MM.1S (cell line): Measurements from ENCODE around the gene TMEM232.

Experiments used
- DNase-seq: peaks from one replicate; pipeline ENCODE4 v3.0.0-alpha.2; 2015
- H2AFZ ChIP-seq: fragments of 300-600 bp; sonication (generic); 2 replicates; pipeline ENCODE4 v1.6.0; 2016; ENCODE audit warnings: antibody characterized with exemption, low read length
- H3F3A ChIP-seq: fragments of 300-600 bp; sonication (generic); 2 replicates; pipeline ENCODE4 v1.6.1; 2016; ENCODE audit warnings: mild to moderate bottlenecking, antibody characterized with exemption, low read length, moderate library complexity, mixed read lengths; ENCODE audit not compliant: insufficient read depth
- H3K27ac ChIP-seq: fragments of 300-600 bp; sonication (generic); 2 replicates; pipeline ENCODE4 v1.5.1; 2016; ENCODE audit warnings: mild to moderate bottlenecking, low read length
- H3K27me3 ChIP-seq: fragments of 300-600 bp; sonication (generic); replicated peaks from 2 replicates; pipeline ENCODE4 v1.6.0; 2016; ENCODE audit warnings: low read length; ENCODE audit not compliant: insufficient read depth
- H3K36me3 ChIP-seq: fragments of 300-600 bp; sonication (generic); replicated peaks from 2 replicates; pipeline ENCODE4 v1.6.1; 2016; ENCODE audit warnings: mild to moderate bottlenecking, low read length, mixed read lengths; ENCODE audit not compliant: insufficient read depth
- H3K4me1 ChIP-seq: fragments of 300-600 bp; sonication (generic); 2 replicates; pipeline ENCODE4 v1.6.1; 2016; ENCODE audit warnings: low read length, mixed read lengths
- H3K4me2 ChIP-seq: fragments of 300-600 bp; sonication (generic); 2 replicates; pipeline ENCODE4 v1.6.0; 2016; ENCODE audit warnings: low read depth, low read length
- H3K4me3 ChIP-seq: fragments of 300-600 bp; sonication (generic); 2 replicates; pipeline ENCODE4 v1.5.1; 2016; ENCODE audit warnings: low read length, mixed read lengths
- H3K79me2 ChIP-seq: fragments of 300-600 bp; sonication (generic); 2 replicates; pipeline ENCODE4 v1.6.1; 2016; ENCODE audit warnings: mixed run types, low read length, mixed read lengths
- H3K9ac ChIP-seq: fragments of 300-600 bp; sonication (generic); 2 replicates; pipeline ENCODE4 v1.6.1; 2016; ENCODE audit warnings: low read length, mixed read lengths
- H3K9me2 ChIP-seq: fragments of 300-600 bp; sonication (generic); replicated peaks from 2 replicates; pipeline ENCODE4 v1.6.1; 2016; ENCODE audit warnings: mild to moderate bottlenecking, low read length, mixed read lengths; ENCODE audit not compliant: insufficient read depth
- H3K9me3 ChIP-seq: fragments of 300-600 bp; sonication (generic); replicated peaks from 2 replicates; pipeline ENCODE4 v1.6.1; 2016; ENCODE audit warnings: mild to moderate bottlenecking, low read length, mixed read lengths; ENCODE audit not compliant: insufficient read depth
- H4K20me1 ChIP-seq: fragments of 300-600 bp; sonication (generic); 2 replicates; pipeline ENCODE4 v1.6.1; 2016; ENCODE audit warnings: mild to moderate bottlenecking, low read length, moderate library complexity, mixed read lengths; ENCODE audit not compliant: insufficient read depth
- CTCF ChIP-seq: fragments of 300-600 bp; sonication (generic); IDR thresholded peaks from 2 replicates; pipeline ENCODE4 v1.5.1; 2016; ENCODE audit warnings: antibody characterized with exemption, low read length, mixed read lengths
- EZH2 ChIP-seq: fragments of 300-600 bp; sonication (generic); optimal IDR thresholded peaks from 2 replicates; pipeline ENCODE3; 2017; ENCODE audit warnings: low read depth, mild to moderate bottlenecking, antibody characterized with exemption, low read length, mixed read lengths
- EZH2phosphoT487 ChIP-seq: fragments of 300-600 bp; sonication (generic); IDR thresholded peaks from 2 replicates; pipeline ENCODE4 v1.6.1; 2018; ENCODE audit warnings: antibody characterized with exemption, low read length

The TMEM232 gene

GRCh38 chr5:110726249-110727024 lies at the start of gene TMEM232:
TSS of gene TMEM232 (minus strand) at chr5:110726671. CDS start at chr5:110667352, 59,319 bp downstream.
- H3K27me3 ChIP-seq, result no peaks in the 10 kb centered on the region
- H2AFZ ChIP-seq, result peak within 1 kb of the TSS; percentile 89
- H3K4me3 ChIP-seq, result peak within 1 kb of the TSS; percentile 66
- TF ChIP-seq EZH2phosphoT487 (no peak), EZH2 (no peak), CTCF (no peak)
- H3K9me3 ChIP-seq, result no peaks in the 10 kb centered on the region
- no peaks in the 10 kb centered on the region for H3K36me3 ChIP-seq
- H3K9ac ChIP-seq, result peak within 1 kb of the TSS; percentile 29; the same call in 1 of the 2 replicates
- peak; percentile 90 for DNase-seq
- no peaks in the 10 kb centered on the region; the same call in 1 of the 2 replicates for H3F3A ChIP-seq
- no peaks in the 10 kb centered on the region for H3K9me2 ChIP-seq
- H3K79me2 ChIP-seq, result no peaks in the 10 kb centered on the region
- peak within 1 kb of the TSS; percentile 60; the same call in 1 of the 2 replicates for H3K4me2 ChIP-seq
- peak within 1 kb of the TSS; percentile 15; the same call in 1 of the 2 replicates for H3K27ac ChIP-seq
- H4K20me1 ChIP-seq, result no peaks in the 10 kb centered on the region
- no peaks in the 10 kb centered on the region for H3K4me1 ChIP-seq

- no peak for TF ChIP-seq EZH2phosphoT487
- TF ChIP-seq EZH2, result no peak
- TF ChIP-seq CTCF, result no peak
- H3K4me3 ChIP-seq, result no peak overlapping the region
- no peaks in the 10 kb centered on the region for H4K20me1 ChIP-seq
- DNase-seq, result no peak
- no peak overlapping the region for H3K4me2 ChIP-seq
- no peaks in the 10 kb centered on the region for H3K9me2 ChIP-seq
- H3K9ac ChIP-seq, result no peak overlapping the region
- H3K27me3 ChIP-seq, result no peaks in the 10 kb centered on the region
- no peaks in the 10 kb centered on the region for H3K79me2 ChIP-seq
- H2AFZ ChIP-seq, result no peak overlapping the region
- H3F3A ChIP-seq, result no peaks in the 10 kb centered on the region
- H3K4me1 ChIP-seq, result peaks cover 7% of the 10 kb centered on the region; the same call in 1 of the 2 replicates
- H3K27ac ChIP-seq, result no peak overlapping the region
- H3K9me3 ChIP-seq, result no peaks in the 10 kb centered on the region
- H3K36me3 ChIP-seq, result no peaks in the 10 kb centered on the region
These were observed 43.8 kb upstream of the TMEM232 start for GRCh38 chr5:110770286-110770685.

GRCh38 chr5:110769000-110769681 lies 42.7 kb upstream of the TMEM232 start:
- H3K9me2 ChIP-seq, result no peaks in the 10 kb centered on the region
- no peak overlapping the region for H2AFZ ChIP-seq
- H3K36me3 ChIP-seq, result no peaks in the 10 kb centered on the region
- no peaks in the 10 kb centered on the region for H3K9me3 ChIP-seq
- no peaks in the 10 kb centered on the region for H3K79me2 ChIP-seq
- H3K4me3 ChIP-seq, result no peak overlapping the region
- no peak overlapping the region for H3K9ac ChIP-seq
- H3K27me3 ChIP-seq, result no peaks in the 10 kb centered on the region
- peaks cover 7% of the 10 kb centered on the region; the same call in 1 of the 2 replicates for H3K4me1 ChIP-seq
- H4K20me1 ChIP-seq, result no peaks in the 10 kb centered on the region
- H3K27ac ChIP-seq, result no peak overlapping the region
- H3K4me2 ChIP-seq, result no peak overlapping the region
- TF ChIP-seq EZH2 (no peak), EZH2phosphoT487 (no peak), CTCF (no peak)
- no peaks in the 10 kb centered on the region for H3F3A ChIP-seq
- no peak for DNase-seq
